Superior temporal gyrus (tissue), 1 donor: ENCODE results near the gene SPAG4.

Experiments
- DNase-seq: peaks from one replicate; pipeline ENCODE4 v3.0.0-alpha.2; 2016; ENCODE audit errors: extremely low spot score

SPAG4 gene, protein sequence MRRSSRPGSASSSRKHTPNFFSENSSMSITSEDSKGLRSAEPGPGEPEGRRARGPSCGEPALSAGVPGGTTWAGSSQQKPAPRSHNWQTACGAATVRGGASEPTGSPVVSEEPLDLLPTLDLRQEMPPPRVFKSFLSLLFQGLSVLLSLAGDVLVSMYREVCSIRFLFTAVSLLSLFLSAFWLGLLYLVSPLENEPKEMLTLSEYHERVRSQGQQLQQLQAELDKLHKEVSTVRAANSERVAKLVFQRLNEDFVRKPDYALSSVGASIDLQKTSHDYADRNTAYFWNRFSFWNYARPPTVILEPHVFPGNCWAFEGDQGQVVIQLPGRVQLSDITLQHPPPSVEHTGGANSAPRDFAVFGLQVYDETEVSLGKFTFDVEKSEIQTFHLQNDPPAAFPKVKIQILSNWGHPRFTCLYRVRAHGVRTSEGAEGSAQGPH

DNA sequence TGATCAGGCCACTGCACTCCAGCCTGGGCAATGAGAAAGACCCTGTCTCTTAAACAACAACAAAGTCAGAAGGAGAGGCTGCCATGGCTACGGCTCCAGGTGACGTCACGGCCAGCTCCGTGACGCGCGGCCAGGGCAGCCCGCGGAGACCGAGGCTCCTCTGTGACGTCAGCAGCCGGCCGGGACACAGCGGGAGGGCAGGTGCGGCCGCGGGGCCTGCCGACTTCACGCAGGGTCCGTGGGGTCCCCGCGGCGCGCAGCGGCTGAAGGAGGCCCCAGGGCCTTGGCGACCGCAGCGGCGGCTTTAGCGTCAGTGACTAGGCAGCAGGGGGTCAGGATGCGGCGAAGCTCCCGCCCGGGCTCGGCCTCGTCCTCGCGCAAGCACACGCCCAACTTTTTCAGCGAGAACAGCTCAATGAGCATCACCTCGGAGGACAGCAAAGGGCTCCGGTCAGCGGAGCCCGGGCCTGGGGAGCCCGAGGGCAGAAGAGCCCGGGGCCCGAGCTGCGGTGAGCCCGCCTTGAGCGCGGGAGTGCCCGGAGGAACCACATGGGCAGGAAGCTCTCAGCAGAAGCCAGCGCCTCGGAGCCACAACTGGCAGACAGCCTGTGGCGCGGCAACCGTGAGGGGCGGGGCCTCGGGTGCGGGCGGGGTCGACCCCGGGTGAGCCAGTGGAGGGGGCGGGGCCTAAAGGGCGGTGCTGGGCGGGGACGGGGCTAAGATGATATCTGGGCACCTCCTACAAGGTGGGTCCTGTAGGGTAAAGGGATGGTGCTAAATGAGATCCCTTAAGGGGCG, at the start of gene SPAG4:
SPAG4 (plus strand) TSS at position 163 of the 798 bp plus-strand sequence; CDS start at position 338, 175 bp downstream.
- DNase-seq, result no peak

DNA sequence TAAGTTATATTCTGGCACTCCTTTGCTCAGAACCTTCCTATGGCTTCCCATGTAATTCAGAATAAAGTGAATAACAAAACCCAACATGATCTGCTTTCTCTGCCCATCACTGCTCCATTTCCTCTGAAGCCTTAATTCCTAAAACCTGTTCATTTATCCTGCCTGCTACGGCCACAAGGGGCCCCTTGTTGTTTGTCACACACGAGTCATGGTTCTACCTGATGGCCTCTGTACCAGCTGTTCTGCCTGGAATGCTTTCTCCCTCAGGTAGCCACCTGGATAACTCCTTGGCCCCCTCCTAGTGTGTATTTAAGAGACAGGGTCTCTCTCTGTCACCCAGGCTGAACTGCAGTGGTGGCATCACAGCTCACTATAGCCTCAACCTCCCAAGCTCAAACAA, 47.0 kb upstream of the SPAG4 start:
- no peak for DNase-seq

DNA sequence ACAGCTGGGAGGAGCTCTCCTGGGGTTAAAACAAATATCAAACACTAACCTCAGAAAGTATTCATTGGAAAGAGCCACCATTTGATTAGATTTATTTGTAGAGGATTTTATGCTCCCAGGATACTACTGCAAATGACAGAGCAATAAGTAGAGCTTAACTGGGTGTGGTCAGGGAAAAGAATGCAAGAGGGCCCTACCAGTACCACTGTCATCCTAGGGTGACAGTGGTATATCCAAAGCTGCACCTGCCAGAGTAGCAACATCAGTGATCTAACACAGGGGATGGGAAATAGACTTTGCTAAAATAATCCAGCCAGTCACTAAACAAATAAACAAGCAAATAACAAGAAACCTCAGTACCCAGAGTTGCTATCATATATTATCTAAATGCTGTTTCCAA, 44.1 kb upstream of the SPAG4 start:
- DNase-seq, result no peak

DNA sequence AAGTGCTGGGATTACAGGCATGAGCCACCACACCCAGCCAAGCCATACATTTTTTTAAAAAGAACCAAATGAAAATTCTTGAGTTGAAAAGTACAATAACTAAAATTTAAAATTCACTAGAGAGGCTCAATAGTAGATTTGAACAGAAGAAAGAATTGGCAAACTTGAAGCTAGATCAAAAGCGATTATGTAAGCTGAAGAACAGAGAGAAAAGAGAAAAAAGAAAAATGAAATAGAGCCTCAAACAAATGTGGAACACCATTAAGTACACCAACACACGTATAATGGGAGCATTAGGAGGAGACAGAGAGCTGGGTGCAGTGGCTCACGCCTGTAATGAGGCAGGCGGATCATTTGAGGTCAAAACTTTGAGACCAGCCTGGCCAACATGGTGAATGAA, 42.8 kb upstream of the SPAG4 start:
- no peak for DNase-seq

DNA sequence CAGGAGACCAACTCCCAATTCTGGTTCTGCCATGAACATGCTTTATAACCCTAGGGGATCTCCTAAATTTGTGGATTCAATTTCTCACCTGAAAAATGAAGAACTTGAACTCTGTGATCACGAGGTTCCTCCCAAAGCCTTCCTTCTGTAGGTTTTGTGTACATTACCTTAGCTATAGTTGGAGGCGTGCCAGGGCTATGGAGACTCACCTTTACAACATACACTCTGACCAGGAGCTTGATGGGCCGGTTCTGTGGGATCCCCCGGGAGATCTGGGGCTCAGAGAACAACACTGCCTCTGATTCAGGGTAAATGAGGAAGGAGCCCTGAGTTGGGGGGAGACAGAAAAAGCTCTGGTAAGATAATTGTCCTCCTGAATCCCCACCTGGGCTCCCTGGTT, 39.7 kb upstream of the SPAG4 start:
- DNase-seq, result no peak

DNA sequence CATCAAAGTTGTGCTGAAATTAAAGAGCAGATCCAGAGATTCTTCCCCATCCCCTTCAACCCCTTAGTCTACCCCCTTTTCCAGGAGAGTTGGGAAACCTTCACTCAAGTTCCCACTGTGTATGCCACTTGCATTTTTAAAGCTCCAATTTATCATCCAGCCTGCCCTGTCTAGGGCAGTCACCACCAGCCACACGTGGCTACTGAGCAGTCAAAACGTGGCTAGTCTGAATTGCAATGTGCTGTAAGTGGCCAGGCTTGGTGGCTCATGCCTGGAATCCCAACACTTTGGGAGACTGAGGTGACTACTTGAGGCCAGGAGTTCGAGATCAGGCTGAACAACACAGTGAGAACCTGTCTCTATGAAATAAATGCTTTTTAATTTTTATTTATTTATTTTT, 38.8 kb upstream of the SPAG4 start:
- DNase-seq, result no peak

DNA sequence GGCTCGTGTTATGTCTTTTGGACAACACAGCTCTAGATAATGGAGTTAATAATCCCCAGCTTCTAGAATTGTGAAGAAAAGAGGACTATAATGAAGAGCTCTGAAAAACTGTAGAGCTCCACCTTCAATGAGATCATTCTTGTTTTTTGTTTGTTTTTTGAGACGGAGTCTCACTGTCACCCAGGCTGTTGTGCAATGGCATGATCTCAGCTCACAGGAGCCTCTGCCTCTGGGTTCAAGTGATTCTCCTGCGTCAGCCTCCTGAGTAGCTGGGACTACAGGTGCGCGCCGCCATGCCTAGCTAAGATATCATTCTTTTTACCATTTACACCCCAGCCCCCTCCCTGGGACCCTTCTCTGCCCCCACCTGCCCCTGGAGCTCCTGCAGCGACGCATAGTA, 37.2 kb upstream of the SPAG4 start:
- DNase-seq, result no peak

DNA sequence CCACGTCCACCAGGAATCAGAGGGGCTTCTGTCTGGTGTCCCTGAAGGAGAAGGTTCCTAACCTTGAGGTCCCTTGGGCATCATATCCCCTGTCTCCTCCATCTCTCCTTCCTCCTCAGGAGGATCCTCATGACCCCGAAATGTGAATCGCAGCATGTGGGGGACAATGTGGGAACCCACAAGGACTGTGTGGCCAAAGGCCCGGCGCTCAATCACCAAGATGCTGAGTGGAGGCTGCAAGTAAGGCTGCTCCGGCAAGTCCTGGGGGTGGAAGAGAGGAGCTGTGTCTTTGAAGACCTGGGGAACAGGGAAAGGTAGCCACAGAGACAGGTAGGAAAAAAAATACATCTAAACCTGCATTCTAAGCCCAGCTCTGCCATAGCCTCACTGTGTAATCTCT, 36.4 kb upstream of the SPAG4 start:
- DNase-seq, result no peak

DNA sequence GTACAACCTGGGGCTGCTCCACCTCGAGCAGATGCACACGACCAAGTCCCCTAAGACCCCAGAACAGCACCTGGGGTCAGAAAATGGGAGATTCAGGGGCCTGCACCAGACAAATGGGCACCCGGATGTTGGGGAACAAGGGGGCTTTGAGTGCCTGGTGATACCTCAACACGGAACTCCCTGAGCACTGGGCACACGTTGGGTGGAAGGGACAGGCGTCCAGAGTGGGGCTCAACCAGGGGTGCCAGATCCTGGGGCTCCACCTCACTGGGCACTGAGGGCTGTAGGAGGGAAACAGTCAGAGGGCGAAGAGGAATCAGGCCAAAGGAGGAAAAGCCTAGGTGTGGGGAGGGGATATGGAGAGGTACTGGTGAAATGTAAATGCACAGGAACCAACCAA, 33.5 kb upstream of the SPAG4 start:
- no peak for DNase-seq

DNA sequence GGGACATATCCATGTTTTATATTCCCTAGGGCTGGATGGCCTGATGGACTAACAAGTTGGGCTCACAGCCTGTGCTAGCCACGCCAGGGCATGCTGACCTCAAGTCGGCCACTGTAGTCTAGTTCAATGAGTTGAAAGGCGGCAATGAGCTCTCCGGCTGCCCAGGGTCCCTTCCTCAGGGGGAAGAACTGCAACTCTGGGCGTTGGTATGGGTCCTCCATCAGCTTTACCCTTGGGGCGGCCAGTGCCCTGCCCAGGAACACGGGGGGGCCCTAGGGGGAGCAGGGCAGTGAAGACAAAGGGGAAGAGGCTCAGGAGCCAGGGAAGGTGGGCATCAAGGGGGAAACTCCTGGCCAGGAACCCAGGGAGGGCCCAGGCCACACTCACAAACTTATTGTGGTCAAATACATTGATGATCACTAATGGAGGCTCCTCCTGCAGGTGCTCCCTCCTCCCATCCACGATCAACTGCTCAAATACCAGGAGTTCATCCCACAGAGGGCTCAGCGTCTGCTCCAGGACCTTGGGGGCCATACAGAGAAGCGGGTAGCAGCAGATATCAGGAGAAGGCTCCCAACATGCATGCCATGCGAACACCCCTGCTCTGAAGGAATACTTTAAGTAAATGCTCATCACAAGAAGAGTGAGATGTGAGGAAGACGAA, 32.8 kb upstream of the SPAG4 start:
- no peak for DNase-seq

DNA sequence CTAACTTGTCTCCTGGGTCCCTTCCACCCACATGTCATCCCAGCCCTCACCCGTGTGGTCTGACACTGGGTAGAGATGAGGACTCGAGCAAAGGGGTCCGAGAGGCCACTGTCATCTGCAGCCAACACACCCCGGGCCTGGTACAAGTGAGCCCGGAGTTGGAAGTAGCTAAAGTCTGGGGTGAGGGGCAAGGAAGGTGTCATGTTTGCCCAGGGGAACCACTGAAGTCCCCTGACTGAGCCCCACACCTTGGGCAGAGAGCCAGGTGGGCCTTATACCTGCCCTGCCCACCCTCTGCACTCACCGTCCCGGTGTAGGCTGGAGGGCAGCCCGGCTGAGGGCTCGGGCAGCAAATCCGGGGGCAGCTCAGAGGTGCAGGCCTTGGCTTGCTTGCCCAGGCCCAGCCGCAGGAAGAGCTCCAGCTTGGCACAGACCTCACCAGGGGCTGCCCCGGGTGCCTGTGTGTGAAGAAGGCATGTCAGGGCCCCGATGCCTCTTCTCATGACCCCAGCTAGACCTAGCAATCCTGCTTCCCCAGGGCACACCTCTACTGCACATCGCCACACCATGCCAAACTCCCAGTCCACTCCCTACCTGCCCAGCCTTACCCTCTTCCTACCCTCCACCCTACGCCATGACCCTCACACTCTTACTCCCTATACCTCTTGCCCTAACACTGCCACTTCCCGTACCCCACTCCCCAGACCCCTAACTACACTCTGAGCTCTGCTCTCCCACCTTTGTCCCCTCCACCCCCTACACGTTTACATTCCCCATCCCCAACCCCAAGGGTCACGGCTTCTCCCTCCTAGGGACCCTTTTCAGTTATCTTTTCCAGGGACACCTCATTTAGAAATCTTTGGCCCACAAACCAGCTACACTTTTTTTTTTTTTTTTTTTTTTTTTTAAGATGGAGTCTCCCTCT, 31.7 kb upstream of the SPAG4 start:
- no peak for DNase-seq

DNA sequence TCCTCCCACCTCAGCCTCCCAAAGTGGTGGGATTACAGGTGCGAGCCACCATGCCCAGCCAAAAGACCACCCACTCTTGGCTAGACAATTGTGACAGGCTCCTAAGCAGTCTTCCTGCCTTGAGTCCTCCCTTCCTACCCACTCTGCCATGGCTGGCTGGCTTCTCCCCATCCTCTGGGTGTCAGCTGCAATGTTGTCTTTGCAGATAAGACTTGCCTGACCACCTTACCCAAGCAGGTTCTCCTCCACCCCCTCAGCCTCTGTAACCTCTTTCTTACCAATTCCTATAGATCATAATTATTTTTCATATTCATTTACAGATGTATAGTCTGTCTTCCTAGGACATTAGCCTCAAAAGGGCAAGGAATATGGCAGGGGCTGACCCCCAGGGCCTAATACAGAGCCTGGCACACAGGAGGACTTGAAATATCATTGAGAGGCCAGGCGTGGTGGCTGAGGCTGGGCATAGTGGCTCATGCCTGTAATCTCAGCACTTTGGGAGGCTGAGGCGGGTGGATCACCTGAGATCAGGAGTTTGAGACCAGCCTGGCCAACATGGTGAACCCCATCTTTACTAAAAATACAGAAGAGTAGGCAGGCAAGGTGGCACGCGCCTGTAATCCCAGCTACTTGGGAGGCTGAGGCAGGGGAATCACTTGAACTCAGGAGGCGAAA, 28.7 kb upstream of the SPAG4 start:
- DNase-seq, result no peak

DNA sequence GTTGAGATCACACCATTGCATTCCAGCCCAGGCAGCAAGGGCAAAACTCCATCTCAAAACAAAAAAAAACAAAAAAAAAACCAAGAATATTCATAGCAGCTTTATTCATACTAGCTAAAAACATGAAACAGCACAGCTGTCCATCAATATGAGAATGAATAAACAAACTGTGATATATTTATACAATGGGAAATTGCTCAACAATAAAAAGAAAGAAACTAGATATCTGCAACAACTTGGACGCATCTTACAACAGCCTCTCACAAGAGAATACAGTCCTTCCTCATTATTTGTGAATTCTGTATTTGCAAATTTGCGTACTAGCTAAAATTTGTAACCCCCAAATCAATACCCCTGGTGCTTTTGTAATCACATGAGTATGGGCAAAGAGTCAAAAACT, 28.2 kb upstream of the SPAG4 start:
- no peak for DNase-seq

DNA sequence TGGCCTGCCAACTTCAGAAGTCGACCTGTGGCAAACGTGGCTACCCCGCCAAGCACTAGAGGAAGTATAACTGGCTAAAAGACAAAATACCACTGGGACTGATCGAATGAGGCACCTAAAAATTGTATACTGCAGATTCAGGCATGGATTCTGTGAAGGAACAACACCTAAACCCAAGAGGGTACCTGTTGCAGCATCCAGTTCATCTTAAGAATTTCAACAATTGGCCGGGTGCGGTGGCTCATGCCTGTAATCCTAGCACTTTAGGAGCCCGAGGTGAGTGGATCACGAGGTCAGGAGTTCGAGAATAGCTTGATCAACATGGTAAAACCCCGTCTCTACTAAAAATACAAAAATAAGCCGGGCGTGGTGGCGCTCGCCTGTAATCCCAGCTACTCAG, 27.2 kb upstream of the SPAG4 start:
- no peak for DNase-seq

DNA sequence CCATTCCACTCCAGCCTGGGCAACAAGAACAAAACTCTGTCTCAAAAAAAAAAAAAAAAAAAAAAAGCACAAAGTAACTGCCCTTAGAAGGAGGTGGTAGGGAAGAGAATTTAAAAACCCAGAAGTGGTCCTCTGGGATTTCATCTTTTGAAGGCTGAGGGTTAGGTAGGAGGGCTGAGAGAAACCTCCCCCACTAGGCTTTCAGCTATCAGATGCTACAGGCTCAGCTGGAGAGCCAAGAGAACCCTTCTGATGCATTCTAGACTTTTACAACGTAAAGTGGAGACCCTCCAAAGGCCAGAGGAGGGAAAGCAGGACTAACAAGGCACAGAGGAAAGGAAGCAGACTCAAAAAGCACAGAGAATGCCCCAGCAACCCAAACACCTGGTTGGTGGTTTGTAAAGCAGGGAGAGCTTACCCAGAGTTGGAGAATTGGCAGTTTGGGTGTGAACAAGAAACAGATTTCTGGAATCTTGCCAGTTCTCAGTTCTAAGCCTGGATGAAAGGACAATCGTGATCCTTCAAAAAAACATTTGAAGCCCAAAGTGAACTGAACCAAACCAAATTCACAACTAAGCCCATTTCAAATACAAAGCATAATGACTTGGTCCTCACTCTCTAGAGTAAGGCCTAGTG, 23.2 kb upstream of the SPAG4 start:
- DNase-seq, result no peak

DNA sequence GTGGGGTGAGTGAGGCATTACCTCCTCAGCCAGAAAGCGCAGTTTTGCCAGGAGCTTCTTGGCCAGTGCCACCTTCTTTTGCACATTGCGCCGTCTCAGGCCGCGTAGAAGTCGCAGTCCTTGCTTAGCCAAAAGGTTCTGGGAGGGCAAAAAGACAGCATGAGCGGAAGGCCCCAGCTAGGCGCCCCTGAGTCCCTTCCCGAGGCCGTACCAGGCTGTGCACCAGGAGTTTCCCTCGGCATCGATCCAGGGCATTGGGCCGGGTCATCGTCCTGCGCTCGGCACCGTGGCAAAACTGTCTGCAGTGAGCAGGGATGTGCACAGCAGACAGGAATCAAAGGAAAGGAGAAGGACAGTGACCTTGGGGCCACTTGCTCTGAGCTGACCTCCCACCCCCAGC, 20.2 kb upstream of the SPAG4 start:
- DNase-seq, result no peak

DNA sequence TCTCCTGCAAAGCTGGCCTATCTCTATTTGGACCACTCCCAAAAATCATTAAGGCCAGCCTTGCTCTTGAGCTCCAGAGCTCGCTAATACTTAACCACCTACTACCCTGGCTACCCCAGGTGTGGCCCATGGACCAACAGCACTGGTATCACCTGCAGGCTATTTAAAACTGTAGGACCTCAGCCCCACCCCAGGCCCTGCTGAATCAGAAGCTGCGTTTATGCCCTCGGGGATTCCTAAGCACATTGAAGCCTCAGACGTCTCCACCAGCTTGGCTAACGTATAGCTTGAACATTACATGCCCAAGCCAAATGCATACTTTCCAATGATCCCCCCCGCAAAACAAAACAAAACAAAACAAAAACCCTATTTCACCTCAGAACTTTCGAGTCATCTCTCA, 19.7 kb upstream of the SPAG4 start:
- DNase-seq, result no peak

DNA sequence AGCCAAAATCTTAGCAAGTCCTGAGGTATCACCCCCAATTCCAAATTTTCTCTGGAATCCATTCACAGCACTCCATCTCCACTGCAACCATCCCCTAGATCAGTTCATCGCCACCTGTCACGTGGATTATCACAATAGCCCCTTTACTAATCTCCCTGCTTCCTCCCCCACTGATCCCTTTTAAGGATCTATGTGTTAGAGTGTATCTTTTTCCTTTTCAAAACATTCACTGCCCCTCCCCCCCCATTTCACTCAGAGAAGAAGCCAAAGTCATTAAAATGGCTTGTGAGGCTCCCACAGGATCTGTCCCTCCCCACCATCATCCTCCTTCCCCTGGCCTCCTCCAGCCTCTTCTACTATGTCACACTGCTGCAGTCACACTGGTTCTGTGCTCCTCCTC, 18.4 kb upstream of the SPAG4 start:
- DNase-seq, result no peak

DNA sequence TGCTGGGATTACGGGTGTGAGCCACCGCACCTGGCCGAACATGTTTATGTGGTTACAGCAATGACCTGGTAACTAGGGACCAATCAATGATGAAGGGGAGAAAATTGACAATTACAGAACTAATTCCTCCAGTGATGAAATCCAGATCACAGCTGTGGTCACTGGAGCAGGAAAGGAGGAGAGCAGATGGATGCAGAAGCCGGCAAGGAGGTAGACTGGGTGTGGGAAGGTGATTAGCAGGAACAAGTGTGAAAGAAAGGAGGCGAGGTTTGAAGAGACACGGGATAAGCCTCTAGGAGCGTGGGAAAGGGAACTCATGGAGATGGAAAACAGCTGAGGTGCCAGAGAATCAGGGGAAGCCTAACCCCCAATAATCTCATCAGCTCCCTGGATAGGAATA, 17.2 kb upstream of the SPAG4 start:
- no peak for DNase-seq
